GM12878 (cell line): ENCODE results near the gene KRT80. TPM values are rescaled to one million over a fixed set of nuclear protein-coding genes. Genes with fewer than 3 reads are reported as not detected.

ENCODE experiments used
- ATAC-seq: fragments of 200-7000 bp; cut with Tn5 transposase; 3 replicates; pipeline ENCODE4 v1.9.1; 2020; ENCODE audit warnings: mild to moderate bottlenecking, moderate library complexity
- BruUV-seq: library from RNA; stranded (reverse); fragments of 400-500 nt; replicated peaks from 2 replicates; lab custom pipeline; 2021; lab: Mats Ljungman, UMichigan
- CTCF ChIA-PET: fragments of 300-600 bp; sonication (Branson Sonifier 250); formaldehyde crosslinking; extraction: SDS; loops from one replicate; lab custom pipeline; 2021; ENCODE audit warnings: inconsistent platforms; lab: Yijun Ruan, JAX
- POLR2A ChIA-PET: fragments of 350-600 bp; formaldehyde crosslinking; extraction: SDS; loops from one replicate; lab custom pipeline; 2021; ENCODE audit warnings: inconsistent platforms; lab: Charles Lee
- RAD21 ChIA-PET: fragments of 300-600 bp; sonication (Branson Sonifier 250); formaldehyde crosslinking; loops from one replicate; lab custom pipeline; 2023; ENCODE audit warnings: antibody characterized with exemption; ENCODE audit not compliant: unreplicated experiment; lab: Charles Lee
- SMC1A ChIA-PET: fragments of 300-600 bp; sonication (Branson Sonifier 250); formaldehyde crosslinking; loops from one replicate; lab custom pipeline; 2023; ENCODE audit not compliant: unreplicated experiment, uncharacterized antibody; lab: Charles Lee
- DNase-seq: peaks from one replicate; pipeline ENCODE4 v3.0.0-alpha.2; 2011; ENCODE audit warnings: low read depth, low spot score
- FAIRE-seq: peaks from 3 replicates; lab custom pipeline; 2011; peaks lifted over from hg19 to GRCh38; lab: Jason Lieb, UNC
- H2AFZ ChIP-seq: 2 replicates; pipeline ENCODE4 v1.6.0; 2011; ENCODE audit warnings: low read depth, low read length, control low read depth; ENCODE audit not compliant: control insufficient read depth
- H3K27ac ChIP-seq: 2 replicates; pipeline ENCODE4 v1.5.1; 2011; ENCODE audit warnings: control low read depth; ENCODE audit not compliant: control insufficient read depth, insufficient read depth
- H3K27me3 ChIP-seq, 2 experiments: replicated peaks in 1 of 2; 2 replicates each; pipeline versions ENCODE4 v1.6.0 to v1.6.1; 2011; ENCODE audit warnings: low read length in 1 of 2; ENCODE audit not compliant: control insufficient read depth in 2 of 2, insufficient read depth in 2 of 2
- H3K36me3 ChIP-seq, 2 experiments: 2 replicates each; pipeline ENCODE4 v1.5.1; 2011; ENCODE audit warnings: low read length in 1 of 2; ENCODE audit not compliant: control insufficient read depth in 2 of 2, insufficient read depth in 2 of 2
- H3K4me1 ChIP-seq: 2 replicates; pipeline ENCODE4 v1.6.1; 2011; ENCODE audit warnings: mild to moderate bottlenecking, low read length, moderate library complexity, mixed read lengths; ENCODE audit not compliant: control insufficient read depth, insufficient read depth
- H3K4me2 ChIP-seq: 2 replicates; pipeline ENCODE4 v1.6.0; 2011; ENCODE audit warnings: control low read depth; ENCODE audit not compliant: control insufficient read depth, insufficient read depth
- H3K4me3 ChIP-seq: fragments of 200-600 bp; sonication (generic); 2 replicates; pipeline ENCODE4 v1.5.1; 2016
- H3K79me2 ChIP-seq: 2 replicates; pipeline ENCODE4 v1.6.0; 2011; ENCODE audit warnings: low read length; ENCODE audit not compliant: control insufficient read depth, insufficient read depth
- H3K9ac ChIP-seq: 2 replicates; pipeline ENCODE4 v1.8.0; 2011; ENCODE audit warnings: low read length, control low read depth, mixed read lengths; ENCODE audit not compliant: control insufficient read depth, insufficient read depth
- H3K9me3 ChIP-seq: replicated peaks from 3 replicates; pipeline ENCODE4 v1.5.1; 2011; ENCODE audit warnings: mild to moderate bottlenecking, low read length; ENCODE audit not compliant: control insufficient read depth, insufficient read depth
- H4K20me1 ChIP-seq: 2 replicates; pipeline ENCODE4 v1.6.0; 2011; ENCODE audit not compliant: control insufficient read depth, insufficient read depth
- ATF2 ChIP-seq: IDR thresholded peaks from 2 replicates; pipeline ENCODE4 v1.6.1; 2012; ENCODE audit warnings: low read length, inconsistent platforms
- CREB1 ChIP-seq: IDR thresholded peaks from 2 replicates; pipeline ENCODE4 v1.6.1; 2012; ENCODE audit warnings: low read depth, mild to moderate bottlenecking, inconsistent platforms
- ETV6 ChIP-seq, 2 experiments: fragments of 450-650 bp in 1 of 2; IDR thresholded peaks in 1 of 2; conservative IDR thresholded peaks in 1 of 2; 2 replicates each; pipeline ENCODE4 v1.6.1; 2014; ENCODE audit warnings: antibody characterized with exemption in 1 of 2, borderline replicate concordance in 1 of 2, low read depth in 1 of 2, mild to moderate bottlenecking in 1 of 2, moderate library complexity in 1 of 2
- HSF1 ChIP-seq: fragments of 150-350 bp; IDR thresholded peaks from 2 replicates; pipeline ENCODE4 v1.6.1; 2014; ENCODE audit warnings: mild to moderate bottlenecking, low read depth, low read length
- MEF2A ChIP-seq: IDR thresholded peaks from 2 replicates; pipeline ENCODE4 v1.6.1; 2011; ENCODE audit warnings: low read depth, mild to moderate bottlenecking, low read length, moderate library complexity; ENCODE audit not compliant: insufficient read depth
- NR2C2 ChIP-seq: IDR thresholded peaks from 2 replicates; pipeline ENCODE4 v1.6.1; 2011; ENCODE audit warnings: borderline replicate concordance, low read depth; ENCODE audit not compliant: control insufficient read depth, insufficient read length
- PBX3 ChIP-seq: IDR thresholded peaks from 2 replicates; pipeline ENCODE4 v1.6.1; 2011; ENCODE audit warnings: mild to moderate bottlenecking, low read depth, low read length, moderate library complexity; ENCODE audit not compliant: insufficient replicate concordance
- SMC3 ChIP-seq: IDR thresholded peaks from 2 replicates; pipeline ENCODE4 v1.6.1; 2011; ENCODE audit warnings: low read length, improper control_type of control experiment, borderline replicate concordance
- SPI1 ChIP-seq: IDR thresholded peaks from 2 replicates; pipeline ENCODE4 v1.6.1; 2011; ENCODE audit warnings: low read depth, mild to moderate bottlenecking, low read length, moderate library complexity, borderline replicate concordance; ENCODE audit not compliant: insufficient read depth
- ZBTB33 ChIP-seq: fragments of 450-650 bp; IDR thresholded peaks from 2 replicates; pipeline ENCODE4 v1.6.1; 2017; ENCODE audit warnings: mild to moderate bottlenecking
- ZNF24 ChIP-seq: fragments of 450-650 bp; IDR thresholded peaks from 2 replicates; pipeline ENCODE4 v1.6.1; 2017; ENCODE audit warnings: antibody characterized with exemption, mild to moderate bottlenecking
- ZZZ3 ChIP-seq: IDR thresholded peaks from 2 replicates; pipeline ENCODE4 v1.6.1; 2011; ENCODE audit warnings: low read depth; ENCODE audit not compliant: control insufficient read depth, insufficient read length
- WGBS: methylation state at CpG from one replicate; pipeline ENCODE4 v1.1.6; 2016; ENCODE audit warnings: low lambda C conversion rate; ENCODE audit not compliant: insufficient replicate concordance, insufficient coverage; ENCODE audit errors: missing lambda C conversion rate; 5-methylcytosine and 5-hydroxymethylcytosine counted together
- in situ Hi-C: fragments of 300-500 bp; cut with MboI; formaldehyde crosslinking; loops from 9 replicates; pipeline ENCODE4 v1.14.3; 2018; ENCODE audit warnings: mixed read lengths
- intact Hi-C: fragments of 100-400 bp; cut with micrococcal nuclease; formaldehyde crosslinking; loops from one replicate; pipeline ENCODE4 v1.14.2; 2022; ENCODE audit not compliant: unreplicated experiment
- polyA plus RNA-seq, 11 experiments: library from polyadenylated mRNA; depleted of rRNA in 4 of 11; unstranded in 6 of 11; stranded (reverse) in 5 of 11; fragments of >200 nt; fragmentation: Nextera tagmentation in 4 of 11; fragmentation: Illumina TruSeq in 1 of 11; extraction: Ambion mirVana in 4 of 11; extraction: Trizol in 1 of 11; gene quantifications; 1 replicate in 1 of 11; 2 replicates in 10 of 11; pipeline versions ENCODE4 v1.2.1 to v1.2.3, GENCODE V29; 2011 to 2016; ENCODE audit warnings: inconsistent platforms in 2 of 11, missing spikeins in 2 of 11, low read depth in 1 of 11
- total RNA-seq, 4 experiments: library from RNA; depleted of rRNA in 3 of 4; stranded (reverse); fragments of >200 nt in 3 of 4; fragmentation: Illumina TruSeq in 1 of 4; extraction: Trizol in 1 of 4; gene quantifications; 2 replicates each; pipeline versions ENCODE4 v1.2.1 to v1.2.3, GENCODE V29; 2013 to 2021

KRT80 gene
- total and polyA plus RNA-seq, 10 of the 15 experiments (the other 5 are each of a cell fraction or from before 2014, with no cell fraction given) = 0.01 TPM; not detected in 9

DNA sequence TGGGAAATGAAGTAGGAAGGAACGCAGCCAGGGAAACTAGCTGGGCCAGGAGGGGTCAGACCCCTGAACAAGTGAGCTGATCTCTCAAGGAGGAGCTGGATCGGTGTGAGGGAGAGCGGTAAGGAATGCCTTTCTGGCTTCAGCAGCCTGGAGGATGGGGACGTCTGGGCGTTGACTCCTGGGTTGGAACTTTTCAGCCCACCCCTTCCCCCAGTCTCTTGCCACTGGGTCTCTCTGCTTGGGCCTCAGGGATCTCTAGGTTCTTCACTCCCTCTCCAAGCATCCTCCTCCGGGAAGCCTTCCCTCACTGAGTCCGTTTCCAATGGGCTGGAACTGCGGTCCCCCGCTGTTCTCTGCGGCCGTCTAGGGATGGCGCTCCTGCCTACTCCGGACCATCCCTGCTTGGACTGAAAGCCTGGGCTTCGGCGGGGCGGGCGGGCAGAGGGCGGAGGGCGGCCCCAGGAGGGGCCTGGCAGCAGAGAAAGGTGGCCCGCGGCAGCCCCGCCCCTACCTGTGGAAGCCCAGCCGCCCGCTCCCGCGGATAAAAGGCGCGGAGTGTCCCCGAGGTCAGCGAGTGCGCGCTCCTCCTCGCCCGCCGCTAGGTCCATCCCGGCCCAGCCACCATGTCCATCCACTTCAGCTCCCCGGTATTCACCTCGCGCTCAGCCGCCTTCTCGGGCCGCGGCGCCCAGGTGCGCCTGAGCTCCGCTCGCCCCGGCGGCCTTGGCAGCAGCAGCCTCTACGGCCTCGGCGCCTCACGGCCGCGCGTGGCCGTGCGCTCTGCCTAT is 41.1 kb upstream of the KRT80 start, which contains the start of gene KRT7 (continued):
- TF ChIP-seq ZBTB33 = no peak
- TF ChIP-seq SMC3 = no peak

DNA sequence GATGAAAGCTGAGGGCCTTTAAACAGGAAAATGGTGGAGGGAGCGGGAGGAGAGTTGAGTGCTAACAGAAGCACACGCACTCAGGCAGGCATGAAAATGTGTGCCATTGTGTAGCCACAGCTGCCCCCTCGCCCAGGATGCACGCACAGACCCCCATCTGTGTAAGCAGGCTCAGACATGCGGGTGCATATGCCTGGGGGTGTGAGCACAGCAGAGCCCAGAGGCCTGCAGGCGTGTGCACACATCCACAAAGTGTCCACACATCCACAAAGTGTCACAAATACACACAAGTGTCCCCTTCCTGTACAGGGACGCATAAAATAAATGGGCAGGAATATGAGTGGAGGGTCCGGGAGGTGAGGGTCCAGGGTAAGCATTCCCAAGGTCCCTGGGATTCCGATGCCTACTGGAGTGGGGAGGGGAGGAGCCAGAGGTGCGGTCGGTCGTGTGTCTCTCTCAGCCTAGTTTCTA is 40.4 kb upstream of the KRT80 start:
- FAIRE-seq (no peak), DNase-seq (no peak), ATAC-seq (no peak)
- peaks cover 7 to 17% of the 10 kb centered on the region in 2 experiments; a peak in 3 of 4 replicates for H3K27me3 ChIP-seq
- ChIA-PET SMC1A (interaction anchor here (1.2 kb wide), 1 partner anchor 13 kb away, joined by 3 read pairs; no protein-coding TSS in a partner anchor), POLR2A (interaction anchor here (0.6 kb wide), 1 partner anchor 51 kb away, joined by 3 read pairs; no protein-coding TSS in a partner anchor), RAD21 (no interaction called here), CTCF (no interaction called here)
- TF ChIP-seq ATF2 (no peak), ZNF24 (no peak), PBX3 (no peak), ZZZ3 (no peak), ETV6 (conservative IDR thresholded peaks at IDR 0.05 in 1 of 2, IDR thresholded peaks at IDR 0.05 in 1 of 2; ENCODE audit: borderline replicate concordance in 1 of 2, low read depth in 1 of 2) (no peak), SMC3 (no peak), NR2C2 (no peak), CREB1 (no peak), MEF2A (no peak), SPI1 (no peak), HSF1 (no peak)
- H3K9me3 ChIP-seq = no peaks in the 10 kb centered on the region
- H3K9ac ChIP-seq = no peak overlapping the region
- H3K36me3 ChIP-seq = no peaks in the 10 kb centered on the region
- H3K4me3 ChIP-seq = no peak overlapping the region
- intact Hi-C loops (no loop called here), in situ Hi-C loops (no loop called here)
- H3K79me2 ChIP-seq = no peaks in the 10 kb centered on the region
- H2AFZ ChIP-seq = no peak overlapping the region
- no peak overlapping the region for H3K4me2 ChIP-seq
- BruUV-seq = no TSS peak
- H3K4me1 ChIP-seq = no peaks in the 10 kb centered on the region
- H3K27ac ChIP-seq = no peak overlapping the region
- WGBS = 42% methylated on average over 12 of the region's 12 CpGs
- H4K20me1 ChIP-seq = no peaks in the 10 kb centered on the region
